Measurements from ENCODE around the gene SDHC.

Gene SDHC

GRCh38 chr1:161342821-161343220 is 28.6 kb downstream of the SDHC start:
- Histone ChIP-seq H4K20me1 (ENCODE audit: low read depth, low read length) (no peaks in the 10 kb centered on the region), H3K27ac (ENCODE audit: low read depth, low read length) (no peak overlapping the region), H3F3A (ENCODE audit: insufficient read depth) (no peaks in the 10 kb centered on the region), H3K36me3 (ENCODE audit: low read length) (no peaks in the 10 kb centered on the region; the same call in 1 of the 2 replicates), H3K4me2 (ENCODE audit: low read depth, low read length, poor library complexity, severe bottlenecking) (no peak overlapping the region), H3K27me3 (ENCODE audit: low read length) (no peaks in the 10 kb centered on the region), H3K9me3 (ENCODE audit: insufficient read depth, low read length) (no peaks in the 10 kb centered on the region), H3K79me2 (ENCODE audit: insufficient read depth, low read length) (no peaks in the 10 kb centered on the region), H3K9ac (ENCODE audit: low read length) (no peak overlapping the region), H3K9me2 (replicated peaks; ENCODE audit: insufficient read depth, low read length) (no peaks in the 10 kb centered on the region), H3K4me3 (ENCODE audit: insufficient read depth, low read length, poor library complexity, severe bottlenecking) (no peak overlapping the region), H2AFZ (ENCODE audit: low read depth, low read length, severe bottlenecking) (no peak overlapping the region)
- TF ChIP-seq CTCF (IDR thresholded peaks at IDR 0.05; ENCODE audit: insufficient read depth, low read length, poor library complexity, severe bottlenecking) = no peak
- no peak for TF ChIP-seq EZH2phosphoT487 (conservative IDR thresholded peaks at IDR 0.05; ENCODE audit: low read length)

- Histone ChIP-seq H3K27ac (ENCODE audit: low read depth, low read length) (no peak overlapping the region), H3K27me3 (ENCODE audit: low read length) (no peaks in the 10 kb centered on the region), H3K9me3 (ENCODE audit: insufficient read depth, low read length) (no peaks in the 10 kb centered on the region), H2AFZ (ENCODE audit: low read depth, low read length, severe bottlenecking) (no peak overlapping the region), H4K20me1 (ENCODE audit: low read depth, low read length) (no peaks in the 10 kb centered on the region), H3K36me3 (ENCODE audit: low read length) (no peaks in the 10 kb centered on the region), H3K79me2 (ENCODE audit: insufficient read depth, low read length) (no peaks in the 10 kb centered on the region), H3K9ac (ENCODE audit: low read length) (no peak overlapping the region), H3F3A (ENCODE audit: insufficient read depth) (no peaks in the 10 kb centered on the region), H3K4me3 (ENCODE audit: insufficient read depth, low read length, poor library complexity, severe bottlenecking) (no peak overlapping the region), H3K4me2 (ENCODE audit: low read depth, low read length, poor library complexity, severe bottlenecking) (no peak overlapping the region), H3K9me2 (replicated peaks; ENCODE audit: insufficient read depth, low read length) (no peaks in the 10 kb centered on the region)
- TF ChIP-seq CTCF (IDR thresholded peaks at IDR 0.05; ENCODE audit: insufficient read depth, low read length, poor library complexity, severe bottlenecking) (no peak), EZH2phosphoT487 (conservative IDR thresholded peaks at IDR 0.05; ENCODE audit: low read length) (no peak)
These were observed 36.5 kb downstream of the SDHC start for GRCh38 chr1:161350671-161351070.

- Histone ChIP-seq H3K4me2 (ENCODE audit: low read depth, low read length, poor library complexity, severe bottlenecking) (no peak overlapping the region), H3K27me3 (ENCODE audit: low read length) (no peaks in the 10 kb centered on the region), H2AFZ (ENCODE audit: low read depth, low read length, severe bottlenecking) (no peak overlapping the region), H3F3A (ENCODE audit: insufficient read depth) (no peaks in the 10 kb centered on the region), H3K36me3 (ENCODE audit: low read length) (no peaks in the 10 kb centered on the region), H3K9me3 (ENCODE audit: insufficient read depth, low read length) (no peaks in the 10 kb centered on the region), H3K79me2 (ENCODE audit: insufficient read depth, low read length) (no peaks in the 10 kb centered on the region), H3K9ac (ENCODE audit: low read length) (no peak overlapping the region), H3K27ac (ENCODE audit: low read depth, low read length) (no peak overlapping the region), H4K20me1 (ENCODE audit: low read depth, low read length) (no peaks in the 10 kb centered on the region), H3K4me3 (ENCODE audit: insufficient read depth, low read length, poor library complexity, severe bottlenecking) (no peak overlapping the region), H3K9me2 (replicated peaks; ENCODE audit: insufficient read depth, low read length) (no peaks in the 10 kb centered on the region)
- TF ChIP-seq CTCF (IDR thresholded peaks at IDR 0.05; ENCODE audit: insufficient read depth, low read length, poor library complexity, severe bottlenecking) = no peak
- no peak for TF ChIP-seq EZH2phosphoT487 (conservative IDR thresholded peaks at IDR 0.05; ENCODE audit: low read length)
These were observed 37.3 kb downstream of the SDHC start for GRCh38 chr1:161351482-161351881.

Measured in SU-DHL-6 (cell line).